Measurements from ENCODE around the gene MPO. TPM values are rescaled to one million over a fixed set of nuclear protein-coding genes. Genes with fewer than 3 reads are reported as not detected.

MPO gene
- total RNA-seq, 1 experiment from 2014 or later: not detected

DNA sequence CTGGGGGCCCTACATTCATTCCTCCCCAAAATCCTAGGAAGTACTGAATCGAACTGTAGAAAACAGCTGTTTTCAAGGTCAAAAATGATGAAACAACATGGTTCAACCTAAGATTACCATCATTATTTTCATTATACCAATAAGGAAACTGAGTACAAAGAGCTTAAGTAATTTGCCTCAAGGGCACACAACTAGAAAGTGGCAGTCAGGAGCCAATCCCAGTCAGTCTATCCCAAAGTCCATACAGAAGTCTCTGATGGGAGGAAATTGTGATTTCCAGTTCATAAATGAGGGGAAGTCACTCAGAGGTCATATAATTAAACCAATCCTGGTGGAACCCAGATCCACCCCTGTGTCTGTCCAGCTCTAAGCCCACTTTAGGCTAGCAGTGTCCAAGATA lies 34.0 kb downstream of the MPO start:
- no peak for ATAC-seq

DNA sequence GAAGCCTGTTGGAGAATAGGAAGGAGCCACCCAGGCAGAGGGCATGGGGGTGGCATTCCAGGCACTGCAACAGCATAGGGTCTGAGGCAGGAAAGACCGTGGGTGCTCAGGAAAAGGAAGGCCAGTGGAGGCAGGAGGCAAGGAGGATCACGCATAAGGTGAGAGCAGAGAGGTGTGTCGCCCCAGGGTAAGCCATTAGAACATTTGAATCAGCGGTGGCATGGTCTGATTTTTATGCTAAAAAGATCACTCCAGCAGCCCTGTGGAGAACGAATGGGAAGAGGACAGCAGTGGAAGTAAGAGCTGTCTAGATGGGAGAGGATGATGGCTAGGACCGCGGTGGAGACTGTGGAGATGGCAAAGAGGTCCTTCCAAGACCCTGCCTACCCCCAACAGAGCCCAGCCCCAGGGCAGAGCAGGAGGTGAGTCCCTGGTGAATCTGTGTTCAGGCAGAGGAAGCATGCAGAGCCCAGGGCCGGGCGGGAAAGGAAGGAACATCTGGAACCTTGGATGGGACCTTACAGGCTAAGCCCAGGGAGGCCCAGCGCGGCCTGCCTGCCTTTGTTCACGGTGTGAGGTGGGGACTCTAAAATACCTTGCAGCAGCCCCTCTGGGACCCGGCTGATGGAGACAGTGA lies 34.5 kb downstream of the MPO start:
- no peak overlapping the region for H3K4me3 Mint-ChIP-seq
- CTCF ChIA-PET: interaction anchor here (2.3 kb wide), 1 partner anchor 46 kb away, joined by 16 read pairs; no protein-coding TSS in a partner anchor
- H3K36me3 Mint-ChIP-seq: peaks cover 5% of the 10 kb centered on the region
- peaks cover 89% of the 10 kb centered on the region for H3K27me3 Mint-ChIP-seq (ENCODE audit: low read depth)
- H3K4me1 Mint-ChIP-seq: peaks cover 11% of the 10 kb centered on the region
- H3K9me3 Mint-ChIP-seq: peaks cover 7% of the 10 kb centered on the region
- POLR2A ChIA-PET: no interaction called here
- ATAC-seq: no peak
- no peak overlapping the region for H3K27ac Mint-ChIP-seq
- DNase-seq (ENCODE audit: low spot score): no peak
- no peak for TF ChIP-seq NFATC4 (CRISPR knock-in tag; IDR thresholded peaks at IDR 0.05)
- no peak for TF ChIP-seq NR3C1 (CRISPR knock-in tag; conservative IDR thresholded peaks at IDR 0.05; ENCODE audit: low read depth)
- TF ChIP-seq, protein P1, sequence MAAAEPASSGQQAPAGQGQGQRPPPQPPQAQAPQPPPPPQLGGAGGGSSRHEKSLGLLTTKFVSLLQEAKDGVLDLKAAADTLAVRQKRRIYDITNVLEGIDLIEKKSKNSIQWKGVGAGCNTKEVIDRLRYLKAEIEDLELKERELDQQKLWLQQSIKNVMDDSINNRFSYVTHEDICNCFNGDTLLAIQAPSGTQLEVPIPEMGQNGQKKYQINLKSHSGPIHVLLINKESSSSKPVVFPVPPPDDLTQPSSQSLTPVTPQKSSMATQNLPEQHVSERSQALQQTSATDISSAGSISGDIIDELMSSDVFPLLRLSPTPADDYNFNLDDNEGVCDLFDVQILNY (CRISPR knock-in tag; IDR thresholded peaks at IDR 0.05): no peak
- no peak for TF ChIP-seq SMAD3 (CRISPR knock-in tag; IDR thresholded peaks at IDR 0.05; ENCODE audit: borderline replicate concordance)
- no peak for TF ChIP-seq TEAD1 (CRISPR knock-in tag; IDR thresholded peaks at IDR 0.05)
- no peak for TF ChIP-seq ZNF138 (CRISPR knock-in tag; conservative IDR thresholded peaks at IDR 0.05)
- no peak for TF ChIP-seq ZNF671 (CRISPR knock-in tag; IDR thresholded peaks at IDR 0.05)
- TF ChIP-seq, protein P2, sequence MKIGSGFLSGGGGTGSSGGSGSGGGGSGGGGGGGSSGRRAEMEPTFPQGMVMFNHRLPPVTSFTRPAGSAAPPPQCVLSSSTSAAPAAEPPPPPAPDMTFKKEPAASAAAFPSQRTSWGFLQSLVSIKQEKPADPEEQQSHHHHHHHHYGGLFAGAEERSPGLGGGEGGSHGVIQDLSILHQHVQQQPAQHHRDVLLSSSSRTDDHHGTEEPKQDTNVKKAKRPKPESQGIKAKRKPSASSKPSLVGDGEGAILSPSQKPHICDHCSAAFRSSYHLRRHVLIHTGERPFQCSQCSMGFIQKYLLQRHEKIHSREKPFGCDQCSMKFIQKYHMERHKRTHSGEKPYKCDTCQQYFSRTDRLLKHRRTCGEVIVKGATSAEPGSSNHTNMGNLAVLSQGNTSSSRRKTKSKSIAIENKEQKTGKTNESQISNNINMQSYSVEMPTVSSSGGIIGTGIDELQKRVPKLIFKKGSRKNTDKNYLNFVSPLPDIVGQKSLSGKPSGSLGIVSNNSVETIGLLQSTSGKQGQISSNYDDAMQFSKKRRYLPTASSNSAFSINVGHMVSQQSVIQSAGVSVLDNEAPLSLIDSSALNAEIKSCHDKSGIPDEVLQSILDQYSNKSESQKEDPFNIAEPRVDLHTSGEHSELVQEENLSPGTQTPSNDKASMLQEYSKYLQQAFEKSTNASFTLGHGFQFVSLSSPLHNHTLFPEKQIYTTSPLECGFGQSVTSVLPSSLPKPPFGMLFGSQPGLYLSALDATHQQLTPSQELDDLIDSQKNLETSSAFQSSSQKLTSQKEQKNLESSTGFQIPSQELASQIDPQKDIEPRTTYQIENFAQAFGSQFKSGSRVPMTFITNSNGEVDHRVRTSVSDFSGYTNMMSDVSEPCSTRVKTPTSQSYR (CRISPR knock-in tag; IDR thresholded peaks at IDR 0.05): no peak
- no peak for TF ChIP-seq ZNF416 (CRISPR knock-in tag; IDR thresholded peaks at IDR 0.05)
- TF ChIP-seq, protein P3, sequence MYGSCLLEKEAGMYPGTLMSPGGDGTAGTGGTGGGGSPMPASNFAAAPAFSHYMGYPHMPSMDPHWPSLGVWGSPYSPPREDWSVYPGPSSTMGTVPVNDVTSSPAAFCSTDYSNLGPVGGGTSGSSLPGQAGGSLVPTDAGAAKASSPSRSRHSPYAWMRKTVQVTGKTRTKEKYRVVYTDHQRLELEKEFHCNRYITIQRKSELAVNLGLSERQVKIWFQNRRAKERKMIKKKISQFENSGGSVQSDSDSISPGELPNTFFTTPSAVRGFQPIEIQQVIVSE (CRISPR knock-in tag; IDR thresholded peaks at IDR 0.05; ENCODE audit: borderline replicate concordance): no peak
- no peak for TF ChIP-seq KAT7 (CRISPR knock-in tag; IDR thresholded peaks at IDR 0.05; ENCODE audit: borderline replicate concordance)

More for the DNA sequence above, 34.0 kb downstream of the MPO start:
- Mint-ChIP-seq H3K27me3 (ENCODE audit: low read depth) (peaks cover 89% of the 10 kb centered on the region), H3K9me3 (peaks cover 7% of the 10 kb centered on the region), H3K4me3 (no peak overlapping the region), H3K4me1 (peaks cover 11% of the 10 kb centered on the region), H3K36me3 (peaks cover 5% of the 10 kb centered on the region), H3K27ac (no peak overlapping the region)
- no peak for TF ChIP-seq TP53 (CRISPR knock-in tag; IDR thresholded peaks at IDR 0.05)
- no peak for TF ChIP-seq MXD4 (CRISPR knock-in tag; IDR thresholded peaks at IDR 0.05; ENCODE audit: borderline replicate concordance)
- TF ChIP-seq NR2C2 (CRISPR knock-in tag; IDR thresholded peaks at IDR 0.05): no peak
- no peak for TF ChIP-seq NFE2L1 (CRISPR knock-in tag; IDR thresholded peaks at IDR 0.05)
- TF ChIP-seq, protein P4, sequence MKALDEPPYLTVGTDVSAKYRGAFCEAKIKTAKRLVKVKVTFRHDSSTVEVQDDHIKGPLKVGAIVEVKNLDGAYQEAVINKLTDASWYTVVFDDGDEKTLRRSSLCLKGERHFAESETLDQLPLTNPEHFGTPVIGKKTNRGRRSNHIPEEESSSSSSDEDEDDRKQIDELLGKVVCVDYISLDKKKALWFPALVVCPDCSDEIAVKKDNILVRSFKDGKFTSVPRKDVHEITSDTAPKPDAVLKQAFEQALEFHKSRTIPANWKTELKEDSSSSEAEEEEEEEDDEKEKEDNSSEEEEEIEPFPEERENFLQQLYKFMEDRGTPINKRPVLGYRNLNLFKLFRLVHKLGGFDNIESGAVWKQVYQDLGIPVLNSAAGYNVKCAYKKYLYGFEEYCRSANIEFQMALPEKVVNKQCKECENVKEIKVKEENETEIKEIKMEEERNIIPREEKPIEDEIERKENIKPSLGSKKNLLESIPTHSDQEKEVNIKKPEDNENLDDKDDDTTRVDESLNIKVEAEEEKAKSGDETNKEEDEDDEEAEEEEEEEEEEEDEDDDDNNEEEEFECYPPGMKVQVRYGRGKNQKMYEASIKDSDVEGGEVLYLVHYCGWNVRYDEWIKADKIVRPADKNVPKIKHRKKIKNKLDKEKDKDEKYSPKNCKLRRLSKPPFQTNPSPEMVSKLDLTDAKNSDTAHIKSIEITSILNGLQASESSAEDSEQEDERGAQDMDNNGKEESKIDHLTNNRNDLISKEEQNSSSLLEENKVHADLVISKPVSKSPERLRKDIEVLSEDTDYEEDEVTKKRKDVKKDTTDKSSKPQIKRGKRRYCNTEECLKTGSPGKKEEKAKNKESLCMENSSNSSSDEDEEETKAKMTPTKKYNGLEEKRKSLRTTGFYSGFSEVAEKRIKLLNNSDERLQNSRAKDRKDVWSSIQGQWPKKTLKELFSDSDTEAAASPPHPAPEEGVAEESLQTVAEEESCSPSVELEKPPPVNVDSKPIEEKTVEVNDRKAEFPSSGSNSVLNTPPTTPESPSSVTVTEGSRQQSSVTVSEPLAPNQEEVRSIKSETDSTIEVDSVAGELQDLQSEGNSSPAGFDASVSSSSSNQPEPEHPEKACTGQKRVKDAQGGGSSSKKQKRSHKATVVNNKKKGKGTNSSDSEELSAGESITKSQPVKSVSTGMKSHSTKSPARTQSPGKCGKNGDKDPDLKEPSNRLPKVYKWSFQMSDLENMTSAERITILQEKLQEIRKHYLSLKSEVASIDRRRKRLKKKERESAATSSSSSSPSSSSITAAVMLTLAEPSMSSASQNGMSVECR (CRISPR knock-in tag; IDR thresholded peaks at IDR 0.05; ENCODE audit: borderline replicate concordance): no peak
- TF ChIP-seq ZNF232 (CRISPR knock-in tag; IDR thresholded peaks at IDR 0.05): no peak
- no peak for TF ChIP-seq EMX1 (CRISPR knock-in tag; IDR thresholded peaks at IDR 0.05)
- TF ChIP-seq, protein P5, sequence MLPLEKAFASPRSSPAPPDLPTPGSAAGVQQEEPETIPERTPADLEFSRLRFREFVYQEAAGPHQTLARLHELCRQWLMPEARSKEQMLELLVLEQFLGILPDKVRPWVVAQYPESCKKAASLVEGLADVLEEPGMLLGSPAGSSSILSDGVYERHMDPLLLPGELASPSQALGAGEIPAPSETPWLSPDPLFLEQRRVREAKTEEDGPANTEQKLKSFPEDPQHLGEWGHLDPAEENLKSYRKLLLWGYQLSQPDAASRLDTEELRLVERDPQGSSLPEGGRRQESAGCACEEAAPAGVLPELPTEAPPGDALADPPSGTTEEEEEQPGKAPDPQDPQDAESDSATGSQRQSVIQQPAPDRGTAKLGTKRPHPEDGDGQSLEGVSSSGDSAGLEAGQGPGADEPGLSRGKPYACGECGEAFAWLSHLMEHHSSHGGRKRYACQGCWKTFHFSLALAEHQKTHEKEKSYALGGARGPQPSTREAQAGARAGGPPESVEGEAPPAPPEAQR (CRISPR knock-in tag; IDR thresholded peaks at IDR 0.05): no peak
- TF ChIP-seq, protein P6, sequence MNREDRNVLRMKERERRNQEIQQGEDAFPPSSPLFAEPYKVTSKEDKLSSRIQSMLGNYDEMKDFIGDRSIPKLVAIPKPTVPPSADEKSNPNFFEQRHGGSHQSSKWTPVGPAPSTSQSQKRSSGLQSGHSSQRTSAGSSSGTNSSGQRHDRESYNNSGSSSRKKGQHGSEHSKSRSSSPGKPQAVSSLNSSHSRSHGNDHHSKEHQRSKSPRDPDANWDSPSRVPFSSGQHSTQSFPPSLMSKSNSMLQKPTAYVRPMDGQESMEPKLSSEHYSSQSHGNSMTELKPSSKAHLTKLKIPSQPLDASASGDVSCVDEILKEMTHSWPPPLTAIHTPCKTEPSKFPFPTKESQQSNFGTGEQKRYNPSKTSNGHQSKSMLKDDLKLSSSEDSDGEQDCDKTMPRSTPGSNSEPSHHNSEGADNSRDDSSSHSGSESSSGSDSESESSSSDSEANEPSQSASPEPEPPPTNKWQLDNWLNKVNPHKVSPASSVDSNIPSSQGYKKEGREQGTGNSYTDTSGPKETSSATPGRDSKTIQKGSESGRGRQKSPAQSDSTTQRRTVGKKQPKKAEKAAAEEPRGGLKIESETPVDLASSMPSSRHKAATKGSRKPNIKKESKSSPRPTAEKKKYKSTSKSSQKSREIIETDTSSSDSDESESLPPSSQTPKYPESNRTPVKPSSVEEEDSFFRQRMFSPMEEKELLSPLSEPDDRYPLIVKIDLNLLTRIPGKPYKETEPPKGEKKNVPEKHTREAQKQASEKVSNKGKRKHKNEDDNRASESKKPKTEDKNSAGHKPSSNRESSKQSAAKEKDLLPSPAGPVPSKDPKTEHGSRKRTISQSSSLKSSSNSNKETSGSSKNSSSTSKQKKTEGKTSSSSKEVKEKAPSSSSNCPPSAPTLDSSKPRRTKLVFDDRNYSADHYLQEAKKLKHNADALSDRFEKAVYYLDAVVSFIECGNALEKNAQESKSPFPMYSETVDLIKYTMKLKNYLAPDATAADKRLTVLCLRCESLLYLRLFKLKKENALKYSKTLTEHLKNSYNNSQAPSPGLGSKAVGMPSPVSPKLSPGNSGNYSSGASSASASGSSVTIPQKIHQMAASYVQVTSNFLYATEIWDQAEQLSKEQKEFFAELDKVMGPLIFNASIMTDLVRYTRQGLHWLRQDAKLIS (CRISPR knock-in tag; IDR thresholded peaks at IDR 0.05; ENCODE audit: borderline replicate concordance): no peak
- no peak for TF ChIP-seq PRRX2 (CRISPR knock-in tag; IDR thresholded peaks at IDR 0.05)
- CTCF ChIA-PET: interaction anchor here (2.3 kb wide), 1 partner anchor 46 kb away, joined by 16 read pairs; no protein-coding TSS in a partner anchor
- DNase-seq (ENCODE audit: low spot score): no peak
- POLR2A ChIA-PET: no interaction called here
